Daoy (cell line): ENCODE measurements around the gene ZBTB17. TPM values are rescaled to one million over a fixed set of nuclear protein-coding genes. Genes with fewer than 3 reads are reported as not detected.
"Not testable (repeated sequence)": the region's sequence is repeated elsewhere in the genome, so short reads cannot be mapped to it uniquely, and the experiment has no call there.

ENCODE experiments used
- DNase-seq: peaks from one replicate; pipeline ENCODE4 v3.0.0-alpha.2; 2015; ENCODE audit warnings: low read depth
- total RNA-seq: library from RNA; depleted of rRNA; stranded (reverse); fragments of >200 nt; shearing (Covaris generic); gene quantifications from 2 replicates; pipeline ENCODE4 v1.2.3, GENCODE V29; 2014

Gene ZBTB17
- total RNA-seq, 1 experiment from 2014 or later: 43.1 TPM

DNA sequence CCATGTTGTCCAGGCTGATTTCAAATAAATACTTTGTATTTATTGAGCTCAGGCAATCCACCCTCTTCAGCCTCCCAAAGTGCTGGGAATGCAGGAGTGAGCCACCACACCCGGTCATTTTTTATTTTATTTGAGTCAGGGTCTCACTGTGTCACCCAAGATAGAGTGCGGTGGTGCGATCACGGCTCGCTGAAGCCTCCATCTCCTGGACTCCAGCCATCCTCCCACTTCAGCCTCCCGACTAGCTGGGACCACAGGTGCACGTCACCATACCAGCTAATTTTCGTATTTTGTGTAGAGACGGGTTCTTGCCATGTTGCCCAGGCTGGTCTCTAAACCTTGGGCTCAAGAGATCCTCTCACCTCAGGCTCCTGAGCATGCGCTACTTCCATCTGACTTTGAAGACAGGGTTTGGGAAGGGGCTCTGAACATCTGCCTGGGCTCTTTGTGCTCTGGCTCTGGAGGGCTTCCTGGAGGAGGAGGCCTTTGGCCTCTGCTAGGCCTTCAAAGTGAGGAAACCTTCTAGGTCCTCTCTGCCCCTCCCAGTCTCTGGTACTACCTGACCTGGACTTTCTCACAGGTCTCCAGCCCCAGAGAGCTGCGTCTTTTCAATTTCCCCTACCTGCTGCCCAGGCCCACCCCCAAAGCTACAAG, 36.2 kb upstream of the ZBTB17 start:
- DNase-seq: no peak

DNA sequence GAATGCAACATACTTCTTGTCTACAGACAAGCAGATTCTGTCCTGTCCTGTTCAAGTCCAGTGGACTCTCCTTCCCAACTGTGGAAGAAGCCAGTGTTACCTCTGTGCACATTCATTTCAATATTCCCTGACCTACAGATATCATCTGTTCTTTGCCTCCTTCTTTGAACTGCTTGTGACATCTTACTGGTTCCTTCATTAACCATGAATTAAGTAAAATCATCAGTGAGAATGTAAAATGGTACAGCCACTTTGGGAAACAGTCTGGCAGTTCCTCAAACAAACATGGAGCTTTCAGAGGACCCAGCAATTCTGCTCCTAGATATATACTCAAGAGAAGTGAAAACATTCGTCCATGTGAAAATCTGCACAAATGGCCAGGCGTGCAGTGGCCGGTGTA, 34.9 kb upstream of the ZBTB17 start:
- DNase-seq: no peak

DNA sequence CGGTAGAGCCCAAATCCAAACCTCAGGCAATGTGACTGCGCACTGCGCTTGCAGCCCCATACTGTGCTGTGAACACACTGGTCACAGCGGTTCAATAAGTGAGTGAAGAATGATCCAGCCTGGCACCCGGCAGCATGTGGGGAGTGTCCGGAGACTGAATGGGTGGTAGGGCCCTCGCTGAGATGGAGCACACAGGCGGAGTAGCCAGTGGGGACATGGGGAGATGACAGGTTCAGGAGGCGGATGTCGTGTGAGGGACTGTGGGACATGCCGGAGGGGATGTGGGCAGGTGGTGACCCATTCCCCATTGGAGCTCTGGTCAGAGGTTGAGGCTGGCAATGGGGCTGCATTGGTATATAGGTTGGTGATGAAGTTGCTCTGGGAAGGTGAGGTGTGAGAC, 33.8 kb upstream of the ZBTB17 start:
- DNase-seq: no peak

DNA sequence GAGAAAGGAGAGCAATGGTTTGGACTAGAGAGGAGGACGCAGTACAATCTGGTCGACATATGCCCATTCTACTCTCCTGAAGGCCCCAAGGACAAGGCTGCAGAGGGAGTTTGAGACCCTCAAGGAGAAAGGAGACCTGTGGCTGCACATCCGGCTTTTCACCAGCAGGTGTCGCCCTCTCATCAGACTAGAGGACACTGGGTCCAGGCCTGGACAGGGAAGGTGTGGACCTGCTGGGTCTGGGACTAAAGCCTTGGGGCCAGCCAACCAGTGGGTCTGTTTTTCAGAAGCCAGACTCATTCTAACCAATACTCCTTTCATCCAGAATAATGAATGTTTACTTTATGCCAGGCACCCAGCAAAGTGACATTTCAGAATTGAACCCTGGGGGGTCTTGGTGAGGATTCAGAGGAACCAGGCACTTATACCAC, 33.1 kb upstream of the ZBTB17 start:
- DNase-seq: peak; percentile 79

DNA sequence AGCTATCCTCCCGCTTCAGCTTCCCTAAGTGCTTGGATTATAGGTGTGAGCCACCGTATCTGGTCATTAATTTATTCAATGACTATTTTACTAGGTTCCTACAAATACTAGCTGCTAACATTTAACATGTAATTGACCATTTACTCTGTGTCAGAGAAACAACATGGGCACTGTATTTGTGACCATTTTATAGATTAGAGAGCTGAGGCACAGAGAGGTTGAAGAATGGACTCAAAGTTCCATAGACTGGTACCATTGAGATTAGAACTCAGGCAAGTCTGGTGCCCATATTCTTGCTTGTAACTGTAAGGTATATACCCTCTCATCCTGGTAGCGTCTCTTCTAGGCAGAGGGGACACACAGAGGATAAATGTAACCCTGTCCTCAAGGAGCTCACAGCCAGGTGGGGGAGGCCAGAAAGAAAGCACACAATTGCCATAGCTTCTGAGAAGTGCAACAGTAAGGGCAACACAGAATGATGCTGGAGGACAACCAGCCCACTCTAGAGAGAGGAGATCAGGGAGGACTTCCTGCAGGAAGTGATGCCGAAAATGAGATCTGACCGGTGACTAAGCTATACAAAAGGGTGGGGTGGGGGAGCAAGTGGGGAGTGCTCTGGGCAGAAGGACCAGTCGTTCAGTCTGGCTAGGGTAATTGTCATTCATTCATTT, 31.9 kb upstream of the ZBTB17 start:
- no peak for DNase-seq

DNA sequence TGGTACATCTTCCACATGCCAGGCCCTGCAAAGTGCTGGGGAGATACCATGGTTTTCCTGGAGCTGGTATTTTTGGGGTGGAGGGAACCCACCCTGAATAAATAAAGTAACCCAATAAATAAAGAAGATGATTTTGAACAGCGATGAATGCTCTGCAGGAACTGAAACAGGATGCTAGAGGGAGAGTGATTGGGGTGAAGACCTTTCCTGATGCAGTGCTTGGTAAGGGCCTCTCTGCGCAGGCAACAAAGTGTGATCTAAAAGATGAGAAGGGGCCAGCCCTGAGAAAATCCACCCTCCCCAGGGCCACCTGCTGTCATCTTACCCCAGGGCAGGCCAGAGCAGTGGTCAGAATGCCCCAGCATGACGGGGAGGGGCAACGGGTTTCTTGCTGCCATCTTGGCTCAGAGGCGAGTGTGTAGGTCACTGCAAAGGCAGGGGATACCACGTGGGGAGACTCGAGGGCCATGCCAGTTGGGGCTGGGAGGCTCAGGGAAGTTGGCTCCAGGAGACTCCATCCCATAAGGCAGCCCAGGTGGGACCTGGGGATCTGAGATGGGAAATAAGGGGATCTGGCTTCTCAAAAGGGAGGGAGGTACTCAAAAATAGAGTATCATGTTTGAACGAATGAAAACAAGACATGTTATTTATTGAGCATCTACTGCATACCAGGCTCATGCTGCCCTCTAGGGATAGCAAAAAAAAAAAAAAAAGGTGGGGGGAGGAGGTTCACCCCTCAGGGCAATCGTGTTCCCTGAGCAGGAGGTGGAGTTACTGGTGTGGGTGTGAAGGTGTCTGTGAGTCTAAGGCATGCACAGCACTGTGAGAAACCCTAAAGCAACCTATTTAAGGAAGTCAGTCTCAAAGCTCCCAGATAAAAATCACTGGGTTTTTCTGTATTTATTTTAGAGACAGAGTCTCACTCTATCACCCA, 30.9 kb upstream of the ZBTB17 start:
- no peak for DNase-seq

DNA sequence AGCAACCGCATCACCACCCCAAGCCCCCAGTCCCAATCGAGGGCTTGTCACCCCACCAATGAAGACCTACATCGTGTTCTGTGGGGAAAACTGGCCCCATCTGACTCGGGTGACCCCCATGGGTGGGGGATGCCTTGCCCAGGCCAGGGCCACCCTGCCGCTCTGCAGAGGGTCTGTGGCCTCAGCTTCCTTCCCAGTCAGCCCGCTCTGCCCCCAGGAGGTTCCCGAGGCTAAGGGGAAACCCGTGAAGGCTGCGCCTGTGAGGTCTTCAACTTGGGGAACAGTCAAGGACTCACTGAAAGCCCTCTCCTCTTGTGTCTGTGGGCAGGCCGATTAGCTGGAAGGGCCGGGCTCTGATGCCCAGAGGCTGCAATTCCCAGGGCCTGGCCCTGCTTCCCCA, 30.1 kb upstream of the ZBTB17 start:
- no peak for DNase-seq

DNA sequence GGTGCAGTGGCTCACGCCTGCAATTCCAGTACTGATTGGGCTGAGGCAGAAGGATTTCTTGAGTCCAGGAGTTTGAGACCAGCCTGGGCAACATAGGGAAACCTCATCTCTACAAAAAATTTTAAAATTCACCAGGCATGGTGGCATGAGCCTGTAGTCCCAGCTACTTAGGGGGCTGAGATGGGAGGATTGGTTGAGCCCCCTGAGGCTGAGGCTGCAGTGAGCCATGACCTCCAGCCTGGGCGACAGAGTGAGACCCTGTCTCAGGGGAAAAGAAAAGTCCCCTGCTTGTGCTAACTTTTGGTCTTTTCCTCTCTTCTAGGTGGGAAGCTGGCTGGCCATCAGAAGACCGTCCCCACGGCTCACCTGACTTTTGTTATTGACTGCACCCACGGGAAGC, 29.7 kb upstream of the ZBTB17 start:
- no peak for DNase-seq

DNA sequence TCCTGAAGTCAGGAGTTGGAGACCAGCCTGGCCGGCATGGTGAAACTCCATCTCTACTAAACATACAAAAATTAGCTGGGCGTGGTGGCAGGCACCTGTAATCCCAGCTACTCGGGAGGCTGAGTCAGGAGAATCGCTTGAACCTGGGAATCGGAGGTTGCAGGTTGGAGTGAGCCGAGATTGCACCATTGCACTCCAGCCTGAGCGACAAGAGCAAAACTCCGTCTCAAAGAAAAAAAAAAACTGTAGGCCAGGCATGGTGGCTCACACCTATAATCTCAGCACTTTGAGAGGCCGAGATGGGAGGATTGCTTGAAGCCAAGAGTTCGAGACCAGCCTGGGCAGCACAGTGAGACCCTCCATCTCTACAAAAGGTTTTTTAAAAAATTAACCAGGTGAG, 25.4 kb upstream of the ZBTB17 start:
- not testable (repeated sequence) for DNase-seq

DNA sequence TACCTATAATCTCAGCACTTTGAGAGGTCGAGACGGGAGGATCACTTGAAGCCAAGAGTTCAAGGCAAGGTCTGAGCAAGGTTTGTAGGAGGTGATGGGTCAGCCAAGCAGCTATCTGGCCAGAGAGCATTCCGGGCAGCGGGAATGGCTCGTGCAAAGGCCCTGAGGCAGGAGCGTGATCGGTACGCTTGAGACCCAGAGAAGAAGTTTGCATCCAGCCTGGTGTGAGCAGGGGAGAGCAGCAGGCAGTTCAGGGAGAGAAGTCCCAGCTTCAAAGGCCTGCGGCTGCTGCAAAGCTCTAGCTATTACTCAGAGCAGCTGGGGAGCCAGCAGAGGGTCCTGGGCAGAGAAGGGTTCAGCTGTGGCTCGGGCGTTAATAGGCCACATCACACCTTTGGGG, 23.0 kb upstream of the ZBTB17 start:
- no peak for DNase-seq

DNA sequence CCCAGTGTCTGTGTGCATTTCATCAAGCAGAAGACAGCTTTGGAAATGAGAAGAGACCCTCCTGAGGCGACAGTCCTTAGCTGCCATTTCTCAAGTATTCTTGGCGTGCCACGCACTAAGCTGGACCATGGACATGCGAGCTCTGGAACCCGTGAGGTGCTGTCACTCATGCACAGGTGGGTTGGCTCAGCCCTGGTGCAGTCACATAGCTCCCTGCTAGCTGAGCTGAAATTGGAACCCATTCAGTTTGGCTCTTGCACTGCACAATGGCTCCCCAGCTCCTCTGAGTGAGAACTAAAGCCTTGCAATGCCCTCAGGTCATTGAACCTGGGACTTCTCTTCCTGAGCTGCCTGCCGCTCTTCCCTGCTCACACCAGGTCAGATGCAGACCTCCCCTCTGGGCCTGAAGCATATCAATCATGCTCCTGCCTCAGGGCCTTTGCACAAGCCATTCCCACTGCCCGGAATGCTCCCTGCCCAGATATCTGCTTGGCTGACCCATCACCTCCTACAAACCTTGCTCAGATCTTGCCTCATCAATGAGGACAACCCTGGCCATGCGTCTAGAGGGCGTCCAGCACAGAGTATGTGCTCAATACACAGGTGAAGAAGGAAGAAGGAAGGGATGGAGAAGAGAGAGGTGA, 21.9 kb upstream of the ZBTB17 start:
- no peak for DNase-seq

DNA sequence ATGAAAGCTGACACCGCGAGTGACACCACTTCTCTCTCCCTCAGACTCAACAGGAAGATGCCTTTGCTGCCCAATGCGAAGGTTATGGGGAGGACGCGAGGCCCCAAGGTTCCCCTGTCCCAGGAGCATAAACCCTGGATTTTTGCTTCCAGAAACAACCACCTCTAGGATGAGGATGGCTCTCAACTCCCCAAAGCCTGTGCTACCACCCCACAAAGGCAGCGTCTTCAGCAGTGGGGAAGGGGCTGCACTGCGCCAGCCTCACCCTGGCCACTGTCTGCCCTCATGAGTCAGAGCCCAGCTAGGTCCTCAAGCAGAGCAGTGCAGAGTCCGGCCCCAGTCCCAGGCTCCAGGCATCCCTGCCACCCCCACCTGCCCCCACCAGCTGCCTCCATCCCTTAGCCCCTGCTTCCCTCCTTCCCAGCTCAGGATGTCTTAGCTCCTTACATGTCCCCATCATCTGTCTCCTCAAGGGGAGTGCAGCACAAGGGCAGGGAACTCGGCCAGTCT, 21.2 kb upstream of the ZBTB17 start:
- DNase-seq: no peak

DNA sequence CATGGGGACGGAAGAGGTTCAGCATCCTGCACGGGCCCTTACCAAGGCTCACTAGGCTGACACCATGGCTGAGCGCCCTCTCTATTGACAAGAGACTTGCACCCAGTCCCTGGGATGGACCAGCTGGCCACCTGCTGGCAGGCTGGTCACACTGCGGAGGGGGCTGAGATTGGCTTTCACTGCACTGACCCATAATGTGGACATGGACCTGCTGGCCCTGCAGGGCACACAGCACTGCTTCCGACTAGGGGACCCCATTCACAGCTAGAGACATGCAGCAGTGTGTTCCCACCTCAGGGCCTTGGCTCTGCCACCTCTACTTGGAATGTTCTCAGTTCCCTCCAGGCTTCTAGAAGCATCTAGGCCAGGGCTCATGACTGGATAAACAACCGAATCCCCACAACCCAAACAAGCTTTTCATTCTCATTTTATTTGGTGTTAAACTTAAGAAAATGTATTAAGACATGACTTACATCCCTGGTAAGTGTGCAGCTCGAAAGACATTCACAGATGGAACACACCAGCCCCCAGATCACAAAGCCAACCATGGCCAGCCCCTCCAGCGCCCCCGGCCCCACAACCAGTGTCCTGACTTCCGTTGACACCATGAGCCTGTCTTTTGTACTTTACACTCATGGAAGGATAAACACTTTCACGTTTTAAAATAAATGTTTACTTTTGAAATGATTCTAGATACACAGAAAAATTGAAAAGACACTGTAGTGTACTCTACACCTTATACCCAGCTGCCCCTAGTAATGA, 18.9 kb upstream of the ZBTB17 start:
- peak; percentile 60 for DNase-seq

DNA sequence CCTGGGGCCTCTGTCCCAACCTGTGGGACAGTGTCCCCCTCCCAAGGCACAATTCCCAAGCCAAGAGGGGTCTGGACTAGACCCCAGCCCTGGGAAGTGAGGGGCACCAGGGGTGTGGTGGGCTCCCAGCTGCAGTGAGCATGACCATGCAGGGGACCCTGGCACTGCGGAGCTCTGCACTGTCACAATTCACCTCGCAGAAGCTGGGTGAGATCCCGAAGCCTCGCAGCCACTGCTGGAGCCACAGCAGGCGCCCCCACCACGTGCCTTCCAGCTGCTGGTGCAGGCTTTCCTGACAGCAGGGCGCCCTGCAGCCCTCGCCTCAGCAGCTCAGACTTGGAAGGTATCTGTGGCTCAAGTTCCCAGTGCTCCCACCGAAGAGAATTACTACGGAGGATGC, 18.2 kb upstream of the ZBTB17 start:
- no peak for DNase-seq

DNA sequence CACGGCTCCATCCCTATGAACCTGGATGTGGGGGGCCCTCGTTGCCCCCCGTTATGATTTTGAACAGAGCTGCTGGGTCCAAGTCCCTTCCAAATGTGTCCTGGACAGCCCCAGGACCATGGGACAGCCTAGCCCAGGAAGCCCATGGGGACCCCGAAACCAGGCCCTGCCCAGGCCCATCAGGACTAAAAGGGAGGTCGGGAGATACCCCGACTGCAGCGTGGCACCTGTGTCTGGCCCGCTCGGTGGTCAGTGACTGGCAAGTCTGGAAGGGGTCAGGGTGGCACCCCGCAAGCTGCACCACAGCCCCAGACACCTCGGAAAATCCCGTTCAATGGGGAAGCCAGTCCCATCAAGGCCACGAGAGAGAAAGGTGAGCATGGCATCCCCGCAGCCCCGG, 17.8 kb upstream of the ZBTB17 start:
- no peak for DNase-seq

DNA sequence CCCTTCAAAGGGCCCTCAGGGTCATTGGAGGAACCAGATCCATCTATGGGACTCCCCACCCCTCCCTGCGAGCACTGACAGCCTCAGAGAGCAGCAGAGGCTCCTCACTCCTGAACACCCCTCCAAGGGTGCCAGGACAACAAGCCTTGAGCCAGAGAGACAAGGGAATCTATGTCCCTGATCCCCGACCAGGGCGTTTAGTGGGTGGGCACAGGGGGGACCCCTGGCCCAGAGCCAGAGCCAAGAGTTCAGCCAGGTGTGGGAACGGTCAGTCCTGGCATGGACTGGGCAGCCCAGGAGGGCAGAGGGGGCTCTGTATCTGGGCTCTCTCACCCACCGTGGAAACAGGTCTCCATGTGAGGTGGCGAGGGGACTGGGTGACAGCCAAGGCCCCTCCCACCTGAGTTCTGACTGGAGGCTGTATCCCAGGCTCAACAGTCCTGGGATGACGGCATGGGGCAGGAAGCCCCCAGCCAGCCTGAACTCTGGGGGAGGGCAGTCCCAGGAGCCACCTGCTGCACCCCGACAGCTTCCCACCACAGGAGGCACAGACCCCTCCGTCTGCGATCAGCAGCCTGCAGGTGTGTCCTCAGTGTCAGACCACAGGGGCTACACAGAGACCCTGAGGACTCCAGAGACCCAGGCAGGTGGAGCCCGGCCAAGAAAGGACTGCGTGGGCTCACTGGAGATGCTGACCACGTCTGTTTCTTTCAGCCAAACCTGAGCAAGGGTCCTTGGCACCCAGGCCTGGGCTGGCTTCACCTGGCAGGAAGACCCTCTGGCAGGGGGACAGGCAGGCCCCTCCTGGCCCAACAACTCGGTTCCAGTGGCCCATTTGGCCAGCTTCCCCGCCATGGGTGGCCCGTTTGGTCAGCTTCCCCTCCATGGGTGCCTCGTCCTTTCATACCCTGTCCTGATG, 16.9 kb upstream of the ZBTB17 start:
- DNase-seq: no peak

DNA sequence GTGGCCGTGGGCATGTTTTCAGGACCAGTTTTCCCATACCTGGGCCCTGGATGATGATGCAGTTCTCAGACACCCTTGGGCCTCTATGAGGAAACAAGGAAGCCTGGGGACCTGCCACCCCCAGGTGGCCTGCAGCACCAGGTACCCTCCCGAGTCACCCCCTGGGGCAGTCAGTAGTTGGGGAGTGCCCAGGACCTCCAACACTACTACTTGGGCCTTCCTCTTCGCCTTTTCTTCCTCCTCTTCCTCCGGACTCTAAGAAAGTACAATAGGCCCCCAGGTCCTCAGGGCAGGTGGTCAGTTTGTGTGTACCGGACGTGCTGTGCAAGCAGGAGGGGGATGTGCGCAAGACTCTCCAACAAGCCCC, 16.3 kb upstream of the ZBTB17 start:
- DNase-seq: no peak

DNA sequence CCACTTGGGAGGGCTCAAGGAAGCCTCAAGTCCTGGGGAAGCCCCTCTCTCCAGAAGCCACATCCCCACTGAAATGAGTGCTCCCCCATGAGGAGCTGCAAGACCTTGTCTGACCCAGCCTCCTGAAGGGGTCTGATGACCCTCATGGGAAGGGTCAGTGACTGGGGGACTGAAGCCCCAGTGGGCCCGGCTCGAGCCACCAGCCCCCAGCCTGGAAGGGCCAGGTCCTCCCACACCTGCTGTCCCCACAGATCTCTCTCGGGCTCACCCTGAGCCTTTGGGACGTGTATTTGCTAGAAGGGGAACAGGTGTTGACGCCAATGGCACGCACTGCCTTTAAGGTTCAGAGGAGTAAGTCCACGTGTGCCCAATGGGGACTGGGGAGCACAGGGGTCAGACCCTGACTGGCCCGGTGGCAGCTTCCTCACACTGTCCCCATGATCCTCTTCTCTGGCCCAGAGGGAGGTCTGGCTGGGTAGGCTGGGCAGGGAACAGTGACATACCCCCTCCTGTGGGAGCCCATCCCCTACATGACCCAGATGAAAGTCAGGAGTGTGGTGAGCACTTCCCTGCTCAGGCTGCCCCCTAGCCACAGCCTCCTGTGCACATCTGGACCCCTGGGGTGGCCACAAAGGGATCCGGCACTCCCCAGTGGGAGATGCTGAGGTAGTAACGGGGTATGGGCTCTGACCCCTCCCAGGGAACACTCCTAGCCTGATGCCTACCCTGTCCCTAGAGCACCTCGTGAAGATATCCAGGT, 15.7 kb upstream of the ZBTB17 start:
- DNase-seq: no peak

DNA sequence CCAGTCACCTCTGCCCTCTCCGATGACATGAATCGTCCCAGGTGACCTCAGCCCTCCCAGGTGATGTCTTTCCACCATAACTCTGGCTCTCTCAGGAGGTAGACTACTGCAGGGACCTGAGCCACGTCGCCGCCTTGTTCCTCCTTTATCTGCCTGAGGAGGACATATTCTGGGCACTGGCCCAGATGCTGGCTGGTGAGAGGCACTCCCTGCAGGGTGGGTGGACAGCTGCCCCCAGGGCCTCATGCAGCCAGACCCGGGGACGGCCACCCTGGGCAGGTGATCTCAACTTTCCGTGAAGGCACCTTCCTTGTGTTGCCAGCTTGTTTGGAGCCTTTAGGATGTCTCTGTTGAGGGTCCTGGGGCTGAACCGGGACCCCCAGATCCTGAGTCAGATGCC, 13.9 kb upstream of the ZBTB17 start:
- no peak for DNase-seq
